Ascending aorta (tissue), 2 donors: ENCODE data around the gene SEC61A1. TPM values are rescaled to one million over a fixed set of nuclear protein-coding genes. Genes with fewer than 3 reads are reported as not detected.

Experiments
- DNase-seq, 2 donors: peaks; one replicate each; pipeline ENCODE4 v3.0.0-alpha.2; 2019; ENCODE audit warnings: low spot score in 2 of 2
- H3K27ac ChIP-seq, 2 donors: fragments of 200-600 bp; sonication (generic); one replicate each; pipeline ENCODE4 v1.5.1; 2016 to 2017; ENCODE audit warnings: mild to moderate bottlenecking in 1 of 2
- H3K27me3 ChIP-seq: fragments of 200-600 bp; sonication (generic); one replicate; pipeline ENCODE4 v1.5.1; 2017
- H3K36me3 ChIP-seq, 2 donors: fragments of 200-600 bp; sonication (generic); one replicate each; pipeline ENCODE4 v1.5.1; 2016
- H3K4me1 ChIP-seq, 2 donors: fragments of 200-600 bp; sonication (generic); one replicate each; pipeline ENCODE4 v1.5.1; 2016 to 2017; ENCODE audit warnings: mild to moderate bottlenecking in 1 of 2
- H3K4me3 ChIP-seq, 2 donors: fragments of 200-600 bp; sonication (generic); one replicate each; pipeline ENCODE4 v1.5.1; 2016 to 2017; ENCODE audit warnings: mild to moderate bottlenecking in 1 of 2
- H3K9me3 ChIP-seq, 2 donors: fragments of 200-600 bp; sonication (generic); one replicate each; pipeline ENCODE4 v1.5.1; 2016
- CTCF ChIP-seq, 3 experiments: fragments of 200-600 bp in 2 of 3; fragments of 450-650 bp in 1 of 3; sonication (generic) in 2 of 3; IDR thresholded peaks; one replicate each; pipeline ENCODE4 v1.5.1; 2016 to 2019; ENCODE audit warnings: antibody characterized with exemption in 3 of 3, mild to moderate bottlenecking in 1 of 3, moderate library complexity in 1 of 3
- intact Hi-C: fragments of 100-400 bp; cut with DNase I; formaldehyde crosslinking; loops from one replicate; pipeline ENCODE4 v1.15.1; 2023
- total RNA-seq: library from RNA; depleted of rRNA; stranded (reverse); fragments of >200 nt; gene quantifications from one replicate; pipeline ENCODE4 v1.1.0, GENCODE V29; 2016

SEC61A1 gene
- total RNA-seq, 1 donor from 2014 or later, result 193 TPM

DNA sequence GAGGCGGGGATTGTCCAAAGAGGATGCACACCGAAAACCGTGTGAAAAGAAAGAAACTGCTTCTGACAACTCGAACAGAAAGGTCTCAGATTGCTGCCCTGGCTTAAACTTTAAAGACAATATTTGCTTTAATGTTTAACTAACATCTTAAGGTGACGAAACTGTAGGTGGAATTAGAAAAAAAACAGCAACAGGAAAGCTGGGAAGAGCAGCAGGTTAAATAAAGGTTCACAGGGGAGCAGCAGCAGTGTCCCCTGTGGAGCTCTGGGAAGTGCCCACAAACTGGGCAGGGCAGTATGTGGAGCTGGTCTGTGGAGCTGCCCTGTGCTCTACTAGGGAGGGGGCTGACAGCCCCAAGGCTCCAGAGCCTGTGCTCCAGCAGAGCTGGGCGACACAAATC lies 46.0 kb downstream of the SEC61A1 start:
- H3K36me3 ChIP-seq, result peaks cover 21 to 39% of the 10 kb centered on the region in 2 donors
- TF ChIP-seq CTCF (IDR thresholded peaks at IDR 0.05), result no peak
- peaks cover 0 to 3% of the 10 kb centered on the region in 2 donors for H3K4me1 ChIP-seq
- H3K27me3 ChIP-seq, result no peaks in the 10 kb centered on the region
- H3K4me3 ChIP-seq, result no peak overlapping the region
- no peak overlapping the region for H3K27ac ChIP-seq
- no peaks in the 10 kb centered on the region for H3K9me3 ChIP-seq
- no peak for DNase-seq
- intact Hi-C loops, result loop anchor here (5.0 to 10.0 kb wide), 3 partner anchors 327 to 509 kb away; no protein-coding TSS in a partner anchor

- no peak overlapping the region for H3K4me3 ChIP-seq
- H3K9me3 ChIP-seq, result no peaks in the 10 kb centered on the region
- no peaks in the 10 kb centered on the region for H3K27me3 ChIP-seq
- TF ChIP-seq CTCF (IDR thresholded peaks at IDR 0.05), result no peak
- peaks cover 0 to 3% of the 10 kb centered on the region in 2 donors for H3K4me1 ChIP-seq
- DNase-seq, result no peak
- peaks cover 21 to 43% of the 10 kb centered on the region in 2 donors for H3K36me3 ChIP-seq
- intact Hi-C loops, result no loop called here
- no peak overlapping the region for H3K27ac ChIP-seq
These were observed 47.9 kb downstream of the SEC61A1 start for GRCh38 chr3:128100161-128100560.

- Histone ChIP-seq H3K27me3 (no peaks in the 10 kb centered on the region), H3K4me3 (no peak overlapping the region), H3K36me3 (peaks cover 21 to 43% of the 10 kb centered on the region in 2 donors), H3K9me3 (no peaks in the 10 kb centered on the region), H3K4me1 (no peaks in the 10 kb centered on the region), H3K27ac (no peak overlapping the region)
- DNase-seq, result no peak
- TF ChIP-seq CTCF (IDR thresholded peaks at IDR 0.05), result no peak
- intact Hi-C loops, result no loop called here
These were observed 48.4 kb downstream of the SEC61A1 start for GRCh38 chr3:128100638-128101037.

- Histone ChIP-seq H3K4me1 (no peaks in the 10 kb centered on the region), H3K36me3 (peaks cover 7 to 31% of the 10 kb centered on the region in 2 donors), H3K27ac (no peak overlapping the region), H3K9me3 (no peaks in the 10 kb centered on the region), H3K27me3 (no peaks in the 10 kb centered on the region), H3K4me3 (no peak overlapping the region)
- TF ChIP-seq CTCF (IDR thresholded peaks at IDR 0.05), result no peak
- intact Hi-C loops, result no loop called here
- DNase-seq, result no peak
These were observed 51.0 kb downstream of the SEC61A1 start for GRCh38 chr3:128103136-128103676.

- no peak overlapping the region for H3K4me3 ChIP-seq
These were observed 55.6 kb downstream of the SEC61A1 start for GRCh38 chr3:128107834-128108233.

More at GRCh38 chr3:128107834-128108233, 55.6 kb downstream of the SEC61A1 start:
- H3K27me3 ChIP-seq, result no peaks in the 10 kb centered on the region
- H3K9me3 ChIP-seq, result no peaks in the 10 kb centered on the region
- H3K36me3 ChIP-seq, result peaks cover 0 to 7% of the 10 kb centered on the region in 2 donors
- intact Hi-C loops, result no loop called here
- H3K27ac ChIP-seq, result no peak overlapping the region
- no peak for TF ChIP-seq CTCF (IDR thresholded peaks at IDR 0.05)
- no peak for DNase-seq
- H3K4me1 ChIP-seq, result no peaks in the 10 kb centered on the region
